Endothelial cell of umbilical vein (primary cell): Measurements from ENCODE around the gene TRIM32. TPM values are rescaled to one million over a fixed set of nuclear protein-coding genes. Genes with fewer than 3 reads are reported as not detected.

Experiments
- BruUV-seq: library from RNA; stranded (reverse); fragments of 400-500 nt; replicated peaks from 2 replicates; lab custom pipeline; 2021; lab: Mats Ljungman, UMichigan
- CTCF ChIA-PET: fragments of 300-600, 350-600 bp; sonication (Branson Sonifier 250); formaldehyde crosslinking; loops from one replicate; lab custom pipeline; 2021; ENCODE audit warnings: antibody characterized with exemption, inconsistent platforms; lab: Charles Lee
- POLR2A ChIA-PET: fragments of 300-600, 350-600 bp; sonication (Branson Sonifier 250); formaldehyde crosslinking; loops from one replicate; lab custom pipeline; 2021; ENCODE audit warnings: antibody characterized with exemption, inconsistent platforms; lab: Charles Lee
- DNase-seq: peaks from one replicate; pipeline ENCODE4 v3.0.0-alpha.2; 2011; ENCODE audit warnings: low read depth, low spot score
- FAIRE-seq: peaks from 2 replicates; lab custom pipeline; 2011; peaks lifted over from hg19 to GRCh38; lab: Jason Lieb, UNC
- H2AFZ ChIP-seq: 2 replicates; pipeline ENCODE4 v1.6.0; 2012; ENCODE audit warnings: low read depth, low read length, control low read depth, inconsistent platforms
- H3K27ac ChIP-seq: 2 replicates; pipeline ENCODE4 v1.5.1; 2011; ENCODE audit warnings: low read depth, mild to moderate bottlenecking, control low read depth, low read length, moderate library complexity; ENCODE audit not compliant: insufficient read depth
- H3K27me3 ChIP-seq, 2 experiments: 2 replicates each; pipeline versions ENCODE4 v1.6.0 to v1.6.1; 2011; ENCODE audit warnings: low read length in 2 of 2, mixed read lengths in 1 of 2; ENCODE audit not compliant: control insufficient read depth in 2 of 2, insufficient read depth in 2 of 2
- H3K36me3 ChIP-seq, 2 experiments: 2 replicates in 1 of 2; 3 replicates in 1 of 2; pipeline ENCODE4 v1.5.1; 2011; ENCODE audit warnings: low read length in 2 of 2, mild to moderate bottlenecking in 1 of 2, moderate library complexity in 1 of 2; ENCODE audit not compliant: control insufficient read depth in 2 of 2, insufficient read depth in 2 of 2; ENCODE audit errors: extremely low read depth in 1 of 2
- H3K4me1 ChIP-seq: 3 replicates; pipeline ENCODE4 v1.5.1; 2011; ENCODE audit warnings: mild to moderate bottlenecking, low read length; ENCODE audit not compliant: control insufficient read depth, insufficient read depth; ENCODE audit errors: extremely low read depth
- H3K4me2 ChIP-seq: 2 replicates; pipeline ENCODE4 v1.6.1; 2011; ENCODE audit warnings: low read length, control low read depth, mixed read lengths; ENCODE audit not compliant: insufficient read depth
- H3K4me3 ChIP-seq, 3 experiments: fragments of 200-600 bp in 1 of 3; sonication (generic), shearing (Covaris generic) in 1 of 3; replicated peaks in 1 of 3; 2 replicates each; pipeline ENCODE4 v1.5.1; 2011 to 2016; ENCODE audit warnings: control low read depth in 3 of 3, low read length in 3 of 3, mild to moderate bottlenecking in 2 of 3, inconsistent platforms in 1 of 3, low read depth in 1 of 3, moderate library complexity in 1 of 3; ENCODE audit not compliant: insufficient read depth in 1 of 3
- H3K79me2 ChIP-seq: 2 replicates; pipeline ENCODE4 v1.6.0; 2012; ENCODE audit warnings: low read length, inconsistent platforms; ENCODE audit not compliant: control insufficient read depth, insufficient read depth
- H3K9ac ChIP-seq: replicated peaks from 2 replicates; pipeline ENCODE3; 2011; ENCODE audit warnings: low read length, control low read depth; ENCODE audit not compliant: insufficient read depth; ENCODE audit errors: extremely low read depth
- H3K9me1 ChIP-seq: replicated peaks from 3 replicates; pipeline ENCODE4 v1.6.0; 2011; ENCODE audit warnings: mild to moderate bottlenecking, low read length; ENCODE audit not compliant: control insufficient read depth, insufficient read depth; ENCODE audit errors: extremely low read depth
- H3K9me3 ChIP-seq: replicated peaks from 2 replicates; pipeline ENCODE4 v1.5.1; 2012; ENCODE audit warnings: low read length, inconsistent platforms; ENCODE audit not compliant: control insufficient read depth, insufficient read depth
- H4K20me1 ChIP-seq: replicated peaks from 2 replicates; pipeline ENCODE3; 2011; ENCODE audit warnings: mild to moderate bottlenecking, low read length; ENCODE audit not compliant: control insufficient read depth, insufficient read depth; ENCODE audit errors: extremely low read depth
- EZH2 ChIP-seq: IDR thresholded peaks from 2 replicates; pipeline ENCODE4 v1.6.1; 2012; ENCODE audit warnings: borderline replicate concordance, low read depth, mild to moderate bottlenecking, moderate library complexity, low read length, inconsistent platforms; ENCODE audit not compliant: severe bottlenecking
- FOS ChIP-seq: IDR thresholded peaks from 2 replicates; pipeline ENCODE4 v1.6.1; 2011; ENCODE audit warnings: mild to moderate bottlenecking, low read length, moderate library complexity, borderline replicate concordance; ENCODE audit not compliant: insufficient read depth
- GATA2 ChIP-seq: IDR thresholded peaks from 2 replicates; pipeline ENCODE4 v1.7.0; 2011; ENCODE audit warnings: low read depth, mild to moderate bottlenecking, moderate library complexity, mixed read lengths, low read length; ENCODE audit not compliant: insufficient read length, insufficient read depth
- MAX ChIP-seq: IDR thresholded peaks from 2 replicates; pipeline ENCODE4 v1.6.1; 2011; ENCODE audit not compliant: insufficient read depth, insufficient read length
- MYC ChIP-seq: IDR thresholded peaks from one replicate; pipeline ENCODE4 v1.6.1; 2011; ENCODE audit warnings: mild to moderate bottlenecking, low read depth, low read length
- POLR2A ChIP-seq: IDR thresholded peaks from 2 replicates; pipeline ENCODE4 v1.6.1; 2012; ENCODE audit warnings: low read depth, mild to moderate bottlenecking, control low read depth, low read length
- dilution Hi-C: fragments of 300-500 bp; cut with MboI; formaldehyde crosslinking; loops from one replicate; pipeline ENCODE4 v1.15.0; 2019; ENCODE audit warnings: low sequenced_read_pairs; ENCODE audit not compliant: extremely low pct_ligation_motif_present
- intact Hi-C: fragments of 100-400 bp; cut with micrococcal nuclease; formaldehyde crosslinking; loops from one replicate; pipeline ENCODE4 v1.10.0; 2022
- polyA plus RNA-seq, 4 experiments: library from polyadenylated mRNA; depleted of rRNA in 3 of 4; stranded (reverse) in 3 of 4; unstranded in 1 of 4; fragments of >200 nt; gene quantifications; 2 replicates each; pipeline versions ENCODE4 v1.2.1 to v1.2.3, GENCODE V29; 2011 to 2012; ENCODE audit warnings: missing spikeins in 1 of 4
- total RNA-seq: library from RNA; stranded (reverse); gene quantifications from 2 replicates; pipeline ENCODE4 v1.2.3, GENCODE V29; 2021

TRIM32 gene
- total and polyA plus RNA-seq, 2 donors (not counting 3 experiments of a cell fraction or from before 2014, with no cell fraction given), result 10.8 to 18.4 TPM

GRCh38 chr9:116700882-116701865 is 14.1 kb downstream of the TRIM32 start:
- Histone ChIP-seq H4K20me1 (peaks cover 3% of the 10 kb centered on the region), H2AFZ (no peak overlapping the region), H3K27me3 (no peaks in the 10 kb centered on the region), H3K4me1 (no peaks in the 10 kb centered on the region), H3K9me3 (no peaks in the 10 kb centered on the region), H3K36me3 (peaks cover 9 to 24% of the 10 kb centered on the region in 2 experiments), H3K9me1 (no peaks in the 10 kb centered on the region), H3K9ac (no peak overlapping the region), H3K4me2 (no peak overlapping the region), H3K79me2 (peaks cover 7% of the 10 kb centered on the region), H3K27ac (no peak overlapping the region), H3K4me3 (no peak overlapping the region)
- POLR2A ChIA-PET, result no interaction called here
- DNase-seq (no peak), FAIRE-seq (peak; percentile 8)
- intact Hi-C loops, result no loop called here
- no TSS peak for BruUV-seq
- no peak for TF ChIP-seq FOS
- CTCF ChIA-PET, result no interaction called here
- dilution Hi-C loops, result no loop called here

- Histone ChIP-seq H3K4me3 (no peak overlapping the region), H3K9me3 (no peaks in the 10 kb centered on the region), H3K9me1 (no peaks in the 10 kb centered on the region), H3K27me3 (no peaks in the 10 kb centered on the region), H3K4me1 (no peaks in the 10 kb centered on the region), H3K27ac (no peak overlapping the region), H3K79me2 (peaks cover 3% of the 10 kb centered on the region), H3K36me3 (peaks cover 9 to 24% of the 10 kb centered on the region in 2 experiments), H4K20me1 (peaks cover 3% of the 10 kb centered on the region), H3K9ac (no peak overlapping the region), H3K4me2 (no peak overlapping the region), H2AFZ (no peak overlapping the region)
- POLR2A ChIA-PET, result no interaction called here
- intact Hi-C loops (no loop called here), dilution Hi-C loops (no loop called here)
- CTCF ChIA-PET, result interaction anchor here (0.8 kb wide), 1 partner anchor 35 kb away, joined by 4 read pairs; no protein-coding TSS in a partner anchor
- FAIRE-seq (no peak), DNase-seq (no peak)
- BruUV-seq, result no TSS peak
- TF ChIP-seq GATA2 (no peak), POLR2A (no peak), FOS (no peak), EZH2 (no peak), MYC (no peak), MAX (no peak)
Observed at GRCh38 chr9:116701940-116702642, 15.0 kb downstream of the TRIM32 start.
